Activated CD4-positive, alpha-beta T cell treated with anti-CD3 and anti-CD28 coated beads, Interleukin-2, amount 50 U/mL, for 24 hours (primary cell): ENCODE data around the gene CDC37L1.
"Not testable (repeated sequence)": the region's sequence is repeated elsewhere in the genome, so short reads cannot be mapped to it uniquely, and the experiment has no call there.

ENCODE experiments used
- DNase-seq, 2 donors: peaks; one replicate each; pipeline ENCODE4 v3.0.0-alpha.2; 2020; ENCODE audit warnings: low read depth in 1 of 2, low spot score in 1 of 2

Gene CDC37L1

DNA sequence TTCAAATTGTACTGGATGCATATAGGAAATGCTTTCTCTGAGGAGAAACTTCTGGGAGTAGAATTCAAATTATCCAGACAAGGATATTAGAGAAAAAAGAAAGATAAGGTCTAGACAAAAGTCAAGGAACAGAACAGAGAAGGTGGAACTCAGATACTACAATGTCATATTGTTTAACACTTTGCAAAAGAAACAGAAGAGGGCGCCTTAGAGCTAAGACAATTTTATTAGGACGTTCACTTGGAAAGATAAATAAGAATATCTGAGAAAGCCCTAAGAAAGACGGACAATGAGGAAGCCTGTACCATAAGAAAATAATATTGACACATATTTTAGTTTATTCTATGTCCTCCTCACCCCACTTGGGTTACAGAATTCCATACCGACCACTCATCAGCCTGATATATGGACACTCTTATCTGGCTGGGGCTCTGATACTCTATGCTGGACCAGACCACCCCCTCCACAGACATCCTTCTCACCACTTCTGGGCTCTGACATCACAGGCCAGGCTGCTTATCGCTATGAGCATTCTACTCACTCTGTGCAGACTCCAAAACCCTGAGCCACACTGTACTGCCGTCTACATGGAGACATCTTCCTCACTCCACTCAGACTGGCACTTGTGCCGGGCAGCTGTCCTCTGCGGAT is 70.8 kb downstream of the CDC37L1 start:
- no peak for DNase-seq

DNA sequence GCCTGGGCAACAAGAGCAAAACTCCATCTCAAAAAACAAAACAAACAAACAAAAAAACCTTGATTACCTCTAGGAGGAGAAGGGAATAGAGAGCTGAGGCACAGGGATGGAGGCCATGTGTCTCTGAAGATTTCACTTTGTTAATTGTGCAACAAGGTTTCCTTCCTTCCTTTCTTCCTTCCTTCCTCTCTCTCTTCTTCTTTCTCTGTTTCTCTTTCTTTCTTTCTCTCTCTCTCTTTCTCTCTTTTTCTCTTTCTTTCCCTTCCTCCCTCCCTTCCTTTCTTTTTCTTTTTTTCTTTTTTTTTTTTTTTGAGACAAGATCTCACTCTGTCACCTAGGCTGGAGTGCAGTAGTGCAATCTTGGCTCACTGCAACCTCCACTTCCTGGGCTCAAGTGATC is 75.2 kb downstream of the CDC37L1 start:
- DNase-seq: not testable (repeated sequence)

DNA sequence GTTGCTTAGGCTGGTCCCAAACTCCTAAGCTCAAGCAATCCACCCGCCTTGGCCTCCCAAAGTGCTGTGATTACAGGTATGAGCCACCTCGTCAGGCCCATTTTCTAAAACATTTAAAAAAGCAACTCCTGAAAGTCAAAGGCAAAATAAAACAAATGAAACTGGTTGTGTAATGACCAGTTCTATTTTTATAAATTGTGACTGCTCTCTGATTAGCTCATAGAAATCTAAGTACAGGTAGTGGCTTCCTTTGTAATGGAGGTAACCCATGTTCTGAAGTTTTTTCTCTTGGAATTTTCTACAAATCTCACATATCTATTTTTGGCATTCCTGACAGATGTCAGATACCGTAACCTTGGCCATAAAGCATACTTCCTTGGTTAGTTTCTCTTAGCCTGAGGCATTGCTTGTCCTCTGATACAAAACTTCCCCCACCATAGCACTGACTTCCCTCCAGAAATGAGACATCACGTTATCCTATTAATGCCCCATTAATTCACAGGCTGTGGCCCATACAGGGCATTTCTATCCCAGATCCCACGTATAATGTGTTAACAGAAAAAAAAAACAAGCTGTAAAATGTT is 75.7 kb downstream of the CDC37L1 start:
- DNase-seq: no peak

DNA sequence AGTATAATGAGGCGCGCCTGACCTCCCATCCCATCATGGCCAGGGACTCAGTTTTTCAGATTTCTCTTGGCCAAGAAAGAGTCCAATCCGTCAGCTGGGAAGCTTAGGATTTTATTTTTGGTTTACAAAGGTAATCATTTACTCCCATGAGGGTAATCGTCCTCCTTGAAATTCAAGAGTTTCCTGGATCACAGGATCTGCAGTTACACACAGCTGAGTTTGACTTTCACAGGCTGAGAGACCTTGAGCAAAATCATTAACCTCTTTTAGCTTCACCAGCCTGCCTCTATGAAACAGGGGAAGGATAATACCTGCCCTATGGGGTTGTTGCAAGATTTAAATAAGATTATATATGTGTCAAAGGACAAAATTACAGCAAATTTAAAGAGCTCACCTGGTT is 77.1 kb downstream of the CDC37L1 start:
- DNase-seq: no peak
